Thoracic aorta (tissue), 2 donors: Measurements from ENCODE around the gene ISY1. TPM values are rescaled to one million over a fixed set of nuclear protein-coding genes. Genes with fewer than 3 reads are reported as not detected.
A peak's percentile ranks its signal among the peaks of the same experiment; 100 is the strongest.

Experiments used
- ATAC-seq: fragments of 150-250 bp; one replicate; pipeline ENCODE4 v1.8.0; 2017; ENCODE audit warnings: low read depth; ENCODE audit not compliant: insufficient number of reproducible peaks, low FRiP score
- DNase-seq: peaks from one replicate; pipeline ENCODE4 v3.0.0-alpha.2; 2020; ENCODE audit warnings: low spot score
- H3K27ac ChIP-seq, 2 donors: fragments of 200-600 bp; sonication (generic); 1 replicate in 1 of 2; 2 replicates in 1 of 2; pipeline ENCODE4 v1.5.1; 2016; ENCODE audit warnings: mild to moderate bottlenecking in 2 of 2, moderate library complexity in 2 of 2
- H3K27me3 ChIP-seq: fragments of 200-600 bp; sonication (generic); replicated peaks from 2 replicates; pipeline ENCODE4 v1.6.0; 2016; ENCODE audit warnings: mild to moderate bottlenecking; ENCODE audit not compliant: insufficient read depth
- H3K36me3 ChIP-seq: fragments of 200-600 bp; sonication (generic); one replicate; pipeline ENCODE4 v1.5.1; 2016
- H3K4me1 ChIP-seq, 2 donors: fragments of 200-600 bp; sonication (generic); 1 replicate in 1 of 2; 2 replicates in 1 of 2; pipeline versions ENCODE4 v1.5.1 to v1.6.0; 2016; ENCODE audit warnings: low read depth in 2 of 2, mild to moderate bottlenecking in 1 of 2; ENCODE audit not compliant: control insufficient read depth in 1 of 2
- H3K4me3 ChIP-seq: fragments of 200-600 bp; sonication (generic); 2 replicates; pipeline ENCODE4 v1.5.1; 2016; ENCODE audit warnings: mild to moderate bottlenecking
- H3K9me3 ChIP-seq: fragments of 200-600 bp; sonication (generic); 2 replicates; pipeline ENCODE4 v1.5.1; 2016
- CTCF ChIP-seq: fragments of 200-600 bp; sonication (generic); IDR thresholded peaks from one replicate; pipeline ENCODE4 v1.5.1; 2019; ENCODE audit warnings: antibody characterized with exemption
- total RNA-seq, 2 donors: library from RNA; depleted of rRNA; stranded (reverse); fragments of >200 nt; gene quantifications; one replicate each; pipeline versions ENCODE4 v1.1.0 to v1.2.3, GENCODE V29; 2016

The ISY1 gene
- total RNA-seq, 2 donors from 2014 or later = 7.7 to 16.4 TPM

DNA sequence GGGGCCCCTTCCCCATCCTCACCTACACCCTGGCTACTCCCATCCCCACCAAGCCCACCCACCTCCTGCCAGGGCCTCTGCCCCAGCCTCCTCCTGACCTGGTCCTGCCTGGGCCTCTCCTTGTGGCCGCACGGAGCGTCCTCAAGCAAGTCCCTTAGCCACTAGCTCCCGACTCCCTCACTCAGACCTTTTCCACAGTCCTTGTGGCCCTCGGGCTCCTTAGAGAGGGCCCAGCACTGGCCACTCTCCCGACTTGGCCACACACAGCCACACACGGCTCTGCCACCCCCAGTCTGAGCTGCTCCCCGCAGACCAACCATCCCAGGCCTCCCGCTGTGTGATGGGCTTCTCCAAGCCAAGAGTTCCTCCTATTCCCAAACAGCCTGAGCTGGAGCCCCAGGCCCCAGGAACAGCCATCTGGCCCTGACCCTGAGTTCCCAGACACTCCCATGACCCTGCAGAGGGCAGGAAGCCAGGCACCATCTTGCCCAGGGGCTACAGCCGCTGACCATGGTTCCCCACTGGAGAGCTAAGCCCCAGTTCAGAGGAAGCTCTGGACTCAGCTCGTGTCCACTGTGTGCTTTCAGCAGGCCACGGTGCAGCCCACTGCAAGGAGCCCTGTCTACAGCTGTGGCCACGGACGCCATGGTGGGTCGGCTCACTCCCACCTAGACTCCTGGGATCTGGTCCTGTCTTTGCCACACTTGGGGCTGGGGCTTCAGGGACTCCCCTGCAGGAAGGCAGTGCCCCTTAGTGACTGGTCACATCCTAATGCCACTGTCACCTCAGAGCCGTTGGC lies 32.3 kb downstream of the ISY1 start:
- Histone ChIP-seq H3K27ac (no peak overlapping the region), H3K27me3 (no peaks in the 10 kb centered on the region), H3K4me3 (no peak overlapping the region), H3K4me1 (no peaks in the 10 kb centered on the region), H3K9me3 (no peaks in the 10 kb centered on the region), H3K36me3 (peaks cover 49% of the 10 kb centered on the region)
- DNase-seq (no peak), ATAC-seq (no peak)
- no peak for TF ChIP-seq CTCF

GRCh38 chr3:129126726-129127280 lies 34.1 kb downstream of the ISY1 start:
- DNase-seq = no peak
- Histone ChIP-seq H3K9me3 (no peaks in the 10 kb centered on the region), H3K27ac (no peak overlapping the region), H3K27me3 (no peaks in the 10 kb centered on the region), H3K4me3 (no peak overlapping the region), H3K36me3 (peaks cover 31% of the 10 kb centered on the region), H3K4me1 (no peaks in the 10 kb centered on the region)
- TF ChIP-seq CTCF = no peak
- no peak for ATAC-seq

GRCh38 chr3:129123314-129124060 lies 37.4 kb downstream of the ISY1 start:
- H3K27ac ChIP-seq = peak overlapping the region; percentile 82 to 87

DNA sequence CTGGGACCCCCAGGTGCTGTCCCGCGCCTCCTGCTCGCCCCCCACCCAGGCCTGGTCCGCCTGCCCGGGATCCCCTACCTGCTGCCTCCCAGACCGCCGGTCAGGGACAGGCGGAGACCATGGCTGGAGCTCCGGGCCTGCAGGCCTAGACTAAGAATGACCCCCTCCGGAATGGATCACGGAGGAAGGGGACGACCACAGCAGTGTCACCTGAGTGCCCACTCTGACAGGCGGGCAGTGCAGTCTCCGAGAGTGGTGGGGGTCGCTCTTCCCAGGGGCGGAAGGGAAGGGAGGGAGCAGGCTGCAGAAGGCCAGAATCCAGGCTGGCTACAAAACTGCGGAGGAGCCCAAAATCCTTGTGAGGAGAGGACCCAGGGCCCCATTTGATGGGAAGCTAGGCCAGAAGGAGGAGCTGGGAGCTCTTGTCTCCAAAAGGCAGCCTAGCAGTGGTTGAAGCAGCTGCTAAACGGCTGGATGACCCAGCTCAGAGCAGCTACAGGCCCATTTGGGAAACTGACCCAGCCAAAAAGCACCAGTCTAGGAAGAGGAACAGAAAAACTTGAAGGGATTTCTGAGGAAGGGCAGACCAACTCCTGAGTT lies 38.4 kb downstream of the ISY1 start:
- ATAC-seq (no peak), DNase-seq (no peak)
- Histone ChIP-seq H3K9me3 (no peaks in the 10 kb centered on the region), H3K4me3 (peak overlapping the region; percentile 91), H3K27ac (peak overlapping the region; percentile 82 to 87), H3K36me3 (peaks cover 6% of the 10 kb centered on the region), H3K4me1 (peaks cover 18 to 21% of the 10 kb centered on the region in 2 donors), H3K27me3 (no peaks in the 10 kb centered on the region)
- no peak for TF ChIP-seq CTCF

More at GRCh38 chr3:129123314-129124060, 37.4 kb downstream of the ISY1 start:
- no peaks in the 10 kb centered on the region for H3K27me3 ChIP-seq
- H3K4me1 ChIP-seq = peaks cover 16 to 19% of the 10 kb centered on the region in 2 donors
- ATAC-seq (no peak), DNase-seq (no peak)
- no peak overlapping the region for H3K4me3 ChIP-seq
- peaks cover 9% of the 10 kb centered on the region for H3K36me3 ChIP-seq
- H3K9me3 ChIP-seq = no peaks in the 10 kb centered on the region
- TF ChIP-seq CTCF = no peak
